ENCODE data around the gene MOSMO.
"Not testable (repeated sequence)": the region's sequence is repeated elsewhere in the genome, so short reads cannot be mapped to it uniquely, and the experiment has no call there.

Gene MOSMO

DNA sequence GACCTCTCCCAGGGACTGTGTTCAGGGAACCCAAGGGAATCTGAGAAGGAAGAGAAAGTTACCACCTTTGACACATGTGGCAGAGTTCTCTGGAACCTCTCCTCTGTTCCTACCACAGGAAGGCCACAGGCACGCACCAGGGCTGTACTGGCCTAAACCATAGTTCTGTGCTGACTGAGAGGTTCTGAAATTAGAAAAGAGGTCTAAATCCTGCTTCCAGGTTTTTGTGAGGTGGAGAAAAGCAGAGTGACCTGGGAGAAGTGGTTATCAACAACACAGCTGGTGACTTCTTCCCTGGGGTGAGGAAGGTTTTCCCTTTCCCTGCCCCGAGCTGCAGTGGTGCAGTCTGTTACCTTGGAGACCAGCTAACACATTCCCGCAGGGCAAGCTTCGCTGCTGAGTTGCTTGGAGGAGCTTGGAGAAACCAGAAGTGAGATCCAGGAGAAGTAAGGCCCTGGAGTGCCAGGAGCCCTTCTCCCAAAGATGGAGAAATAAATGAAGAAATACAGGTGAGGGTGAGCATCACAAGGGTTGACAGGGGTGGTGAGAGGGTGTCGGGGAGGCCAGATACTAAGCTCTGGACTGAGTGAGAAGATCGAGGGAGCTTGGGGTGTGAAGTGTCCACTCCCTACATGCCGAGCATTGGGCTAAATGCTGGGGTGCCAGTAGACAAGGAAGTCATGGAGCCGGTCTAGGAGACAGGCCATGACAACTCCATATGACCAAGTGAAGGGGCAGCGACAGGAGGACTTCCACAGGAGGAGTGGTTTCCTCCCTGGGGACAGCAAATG is 84.4 kb downstream of the MOSMO start, which contains the start of gene VWA3A:
TSS of gene VWA3A (plus strand) at position 399 of the 791 bp plus-strand sequence. CDS start at position 496, 97 bp downstream.
- no peak for DNase-seq (ENCODE audit: low read depth in 4 of 4, low spot score in 1 of 4)

GRCh38 chr16:22093331-22093730 is 85.4 kb downstream of the MOSMO start:
- DNase-seq (ENCODE audit: low read depth in 4 of 4, low spot score in 1 of 4) = no peak

DNA sequence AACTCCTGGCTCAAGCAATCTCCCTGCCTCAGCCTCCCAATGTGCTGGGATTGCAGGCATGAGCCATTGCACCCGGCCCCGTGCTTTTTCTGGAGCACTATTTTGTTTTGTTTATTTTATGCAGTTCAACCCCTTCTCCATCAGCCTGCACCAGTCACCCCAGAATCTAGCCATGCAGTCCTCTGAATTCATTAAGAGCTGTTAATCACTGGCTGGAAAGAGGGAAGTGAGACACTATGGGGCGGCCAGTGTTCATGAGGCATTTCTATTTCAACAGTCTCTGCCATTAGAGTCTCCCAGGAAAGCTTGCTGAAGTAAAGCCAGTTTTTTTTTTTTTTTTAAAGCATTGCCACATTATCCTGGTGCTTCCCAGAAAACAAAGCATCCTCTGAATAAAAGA is 86.1 kb downstream of the MOSMO start:
- no peak for DNase-seq (ENCODE audit: low read depth in 4 of 4, low spot score in 1 of 4)

DNA sequence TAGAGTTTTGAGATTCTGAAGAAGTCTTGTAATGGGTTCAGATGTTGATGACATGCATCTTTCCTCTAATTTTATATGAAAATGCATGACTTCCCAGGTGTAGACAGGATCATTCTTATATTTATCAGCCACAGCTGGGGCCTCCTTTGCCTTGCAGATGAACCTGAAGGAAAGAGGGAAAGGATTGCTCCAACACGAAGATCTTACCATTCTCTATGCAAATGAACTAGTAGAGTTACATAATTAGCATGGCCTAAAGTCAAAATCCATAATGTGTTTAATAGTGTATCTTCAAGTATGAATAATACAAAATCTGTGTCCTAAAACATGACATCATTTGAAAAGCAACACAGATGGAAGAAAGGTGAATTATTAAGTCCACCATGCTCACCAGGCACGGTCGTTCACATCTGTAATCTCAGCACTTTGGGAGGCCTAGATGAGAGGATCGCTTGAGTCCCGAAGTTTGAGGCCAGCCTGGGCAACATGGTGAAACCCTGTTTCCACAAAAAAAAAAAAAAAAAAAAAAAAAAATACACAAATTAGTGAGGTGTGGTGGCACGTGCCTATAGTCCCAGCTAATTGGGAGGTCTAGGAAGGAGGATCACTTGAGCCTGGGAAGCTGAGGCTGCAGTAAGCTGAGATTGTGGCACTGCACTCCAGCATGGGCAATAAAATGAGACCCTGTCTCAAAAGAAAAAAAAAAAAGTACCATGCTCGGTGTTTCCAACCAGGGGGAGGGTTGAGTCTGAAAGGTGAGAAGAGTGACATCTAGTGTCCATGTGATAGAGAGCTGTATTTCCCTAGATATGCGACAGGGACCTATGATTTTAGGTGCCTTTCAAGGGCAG is 90.7 kb downstream of the MOSMO start:
- no peak for DNase-seq (ENCODE audit: low read depth in 4 of 4, low spot score in 1 of 4)

DNA sequence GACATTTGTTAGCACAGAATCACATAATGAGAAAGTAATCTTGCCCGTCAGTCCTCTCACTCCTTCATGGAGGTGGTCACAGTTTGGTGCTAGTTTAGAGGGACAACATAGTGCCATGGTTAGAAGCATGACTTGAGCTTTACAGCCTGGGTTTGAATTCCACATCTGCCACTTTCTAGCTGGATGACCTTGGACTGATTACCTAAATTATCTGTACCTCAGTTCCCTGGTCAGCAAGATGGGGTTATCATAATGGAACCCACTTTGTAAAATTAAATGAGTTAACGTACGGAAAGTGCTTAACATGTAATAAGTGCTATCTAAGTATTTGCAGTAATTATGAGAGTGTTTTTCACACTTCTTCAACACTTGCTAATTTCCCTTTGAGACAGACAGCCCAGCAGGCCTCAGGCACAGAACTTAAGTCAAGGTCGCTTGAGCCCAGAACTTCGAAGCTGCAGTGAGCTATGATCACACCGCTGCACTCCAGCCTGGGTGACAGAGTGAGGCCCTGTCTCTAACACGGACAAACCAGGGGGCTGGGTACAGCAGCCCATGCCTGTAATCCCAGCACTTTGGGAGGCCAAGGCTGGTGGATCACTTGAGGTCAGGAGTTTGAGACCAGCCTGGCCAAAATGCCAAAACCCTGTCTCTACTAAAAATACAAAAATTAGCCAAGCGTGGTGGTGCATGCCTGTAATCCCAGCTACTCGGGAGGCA is 91.5 kb downstream of the MOSMO start:
- no peak for DNase-seq (ENCODE audit: low read depth in 4 of 4, low spot score in 1 of 4)

DNA sequence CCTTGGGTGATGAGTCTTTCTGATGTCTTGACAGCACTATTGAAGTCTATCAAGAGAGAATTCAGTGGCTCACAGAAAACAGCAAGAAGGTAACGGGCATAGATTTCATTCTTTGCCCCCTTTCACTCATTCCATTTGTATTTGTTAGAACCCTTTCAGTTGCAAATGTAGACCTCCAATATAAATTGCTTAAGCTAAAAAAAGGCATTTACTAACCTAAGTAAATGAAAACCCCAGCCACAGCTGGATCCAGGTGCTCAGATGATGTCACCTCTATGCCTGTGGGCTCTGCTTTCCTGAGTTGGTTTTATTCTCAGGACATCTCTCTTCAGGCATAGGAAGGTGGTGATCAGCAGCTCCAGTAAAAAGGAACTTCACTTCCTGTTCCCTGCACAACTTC is 95.5 kb downstream of the MOSMO start:
- no peak for DNase-seq (ENCODE audit: low read depth in 4 of 4, low spot score in 1 of 4)

DNA sequence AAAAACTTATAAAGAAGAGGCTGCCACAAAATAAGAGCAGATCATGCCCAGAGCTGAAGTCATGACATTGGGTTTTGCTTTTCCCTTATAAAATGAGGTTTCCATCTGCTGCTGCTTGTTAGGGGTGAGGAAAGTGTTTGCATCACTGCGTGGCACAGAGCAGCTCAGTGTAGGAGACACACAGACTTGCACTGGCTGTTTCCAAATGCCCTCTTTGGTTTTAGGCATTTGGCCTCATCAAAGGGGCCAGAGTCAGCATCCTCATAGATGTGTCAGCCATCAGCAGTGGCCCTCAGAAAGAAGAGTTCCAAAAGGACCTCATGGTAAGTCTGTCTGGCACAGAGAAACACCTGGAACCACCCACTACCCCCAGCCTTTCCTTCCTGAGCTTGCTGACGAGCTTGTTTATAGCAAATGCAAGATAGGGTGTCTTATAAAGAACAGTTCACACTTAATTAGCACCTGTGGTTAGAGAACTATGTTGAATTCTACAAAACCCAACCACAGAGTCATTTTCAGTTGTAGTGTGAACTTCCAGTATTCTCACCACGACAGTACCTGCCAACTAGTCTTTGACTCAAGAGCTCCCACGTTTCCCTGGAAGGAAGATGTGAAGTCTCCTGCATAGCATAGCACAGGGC is 101.5 kb downstream of the MOSMO start:
- no peak for DNase-seq (ENCODE audit: low read depth in 4 of 4, low spot score in 1 of 4)

GRCh38 chr16:22111629-22112028 is 103.7 kb downstream of the MOSMO start:
- not testable (repeated sequence) for DNase-seq (ENCODE audit: low read depth in 4 of 4, low spot score in 1 of 4)

- DNase-seq (ENCODE audit: low read depth in 4 of 4, low spot score in 1 of 4) = no peak
These were observed 108.3 kb downstream of the MOSMO start for GRCh38 chr16:22116095-22116700.

DNA sequence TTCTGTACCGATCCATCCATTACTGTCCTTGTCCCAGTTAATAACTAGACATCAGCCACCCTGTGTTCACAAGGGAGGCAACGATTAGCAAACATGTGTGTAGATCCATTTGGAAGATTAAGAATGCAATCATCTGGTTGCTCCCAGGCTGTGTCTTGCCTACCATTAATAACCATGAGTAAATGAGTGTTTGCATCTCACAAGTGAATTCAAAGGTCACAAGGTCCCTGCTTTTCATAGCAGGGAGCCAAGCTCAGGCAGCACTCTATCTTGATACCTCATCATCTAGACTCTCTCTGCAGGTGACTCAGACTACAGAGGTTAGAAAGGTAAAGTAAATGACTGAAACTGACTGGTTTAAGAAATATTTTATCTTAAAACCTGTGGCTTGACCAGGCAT is 109.7 kb downstream of the MOSMO start:
- no peak for DNase-seq (ENCODE audit: low read depth in 4 of 4, low spot score in 1 of 4)

GRCh38 chr16:22120440-22120839 is 112.5 kb downstream of the MOSMO start:
- DNase-seq (ENCODE audit: low read depth in 4 of 4, low spot score in 1 of 4) = no peak

DNA sequence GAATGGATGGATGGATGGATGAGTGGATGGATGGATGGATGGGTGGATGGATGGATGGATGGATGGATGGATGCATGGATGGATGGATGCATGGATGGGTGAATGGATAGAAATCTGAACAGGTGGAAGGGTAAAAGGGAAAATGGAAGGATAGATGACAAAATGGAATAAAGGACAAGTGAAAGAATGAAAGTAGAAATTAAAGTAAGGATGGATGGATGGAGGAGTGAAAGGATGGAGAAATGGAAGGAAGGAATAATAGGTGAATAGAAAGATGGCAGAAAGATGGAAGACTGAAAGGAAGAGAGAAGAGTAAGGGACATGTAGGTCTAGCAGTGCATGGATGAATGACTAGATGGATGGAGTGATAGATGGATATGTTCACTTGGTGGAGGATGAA is 114.3 kb downstream of the MOSMO start:
- no peak for DNase-seq (ENCODE audit: low read depth in 4 of 4, low spot score in 1 of 4)

GRCh38 chr16:22123146-22123545 is 115.2 kb downstream of the MOSMO start:
- no peak for DNase-seq (ENCODE audit: low read depth in 4 of 4, low spot score in 1 of 4)

DNA sequence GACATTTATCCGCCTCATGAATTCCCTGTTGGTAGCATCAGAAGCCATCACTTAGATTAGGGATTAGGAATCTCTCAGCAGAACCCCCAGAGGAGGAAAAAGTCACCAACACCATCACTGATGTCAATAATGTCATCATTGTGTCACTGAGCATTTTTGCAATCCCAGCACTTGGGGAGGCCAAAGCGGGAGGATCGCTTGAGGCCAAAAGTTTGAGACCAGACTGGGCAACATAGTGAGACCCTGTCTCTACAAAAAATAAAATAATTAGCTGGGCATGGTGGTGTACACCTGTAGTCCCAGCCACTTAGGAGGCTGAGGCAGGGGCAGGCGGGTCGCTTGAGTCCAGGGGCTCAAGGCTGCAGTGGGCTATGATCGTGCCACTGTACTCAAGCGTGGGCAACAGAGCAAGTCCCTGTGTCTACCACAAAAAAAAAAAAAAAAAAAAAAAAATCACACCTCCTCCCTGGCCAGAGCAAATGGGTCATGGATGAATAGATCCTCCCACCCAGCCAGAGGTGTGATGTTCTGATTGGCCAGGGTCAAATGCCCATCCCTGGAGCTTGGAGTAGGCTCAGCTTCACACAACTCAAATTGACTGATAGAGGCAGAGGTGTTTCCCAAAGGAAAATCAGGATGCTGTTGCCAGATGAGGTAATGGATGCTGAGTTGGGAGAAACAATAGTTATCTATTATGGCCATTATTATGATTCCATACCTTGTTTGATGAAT is 116.0 kb downstream of the MOSMO start:
- DNase-seq (ENCODE audit: low read depth in 4 of 4, low spot score in 1 of 4) = no peak

DNA sequence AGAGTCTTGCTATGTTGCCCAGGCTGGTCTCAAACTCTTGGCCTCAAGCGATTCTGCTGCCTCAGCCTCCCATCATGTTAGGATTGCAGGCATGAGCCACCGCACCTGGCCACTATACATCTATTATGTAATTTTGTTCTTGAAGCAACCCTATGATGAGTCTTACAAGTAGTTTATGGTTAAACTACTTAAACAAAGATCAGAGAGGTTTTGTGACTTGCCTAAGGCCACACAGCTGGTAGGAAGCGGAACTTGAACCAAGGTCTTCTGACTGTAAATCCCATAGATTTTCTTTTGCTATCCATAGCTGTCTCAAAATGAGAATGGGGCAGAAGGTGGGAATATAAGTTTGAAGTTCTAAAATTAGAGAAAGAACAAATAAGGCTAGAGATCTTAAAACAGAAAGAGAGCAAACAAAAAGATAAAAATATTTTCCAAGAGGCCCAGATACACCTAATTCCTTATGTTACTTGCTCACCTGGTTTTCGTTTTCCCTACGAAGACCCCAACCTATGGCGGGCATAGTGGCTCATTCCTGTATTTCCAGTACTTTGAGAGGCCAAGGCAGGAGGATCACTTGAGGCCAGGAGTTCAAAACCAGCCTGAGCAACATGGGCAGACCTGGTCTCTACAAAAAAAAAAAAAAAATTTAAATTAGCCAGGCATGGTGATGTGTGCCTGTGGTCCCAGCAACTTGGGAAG is 116.8 kb downstream of the MOSMO start:
- no peak for DNase-seq (ENCODE audit: low read depth in 4 of 4, low spot score in 1 of 4)

DNA sequence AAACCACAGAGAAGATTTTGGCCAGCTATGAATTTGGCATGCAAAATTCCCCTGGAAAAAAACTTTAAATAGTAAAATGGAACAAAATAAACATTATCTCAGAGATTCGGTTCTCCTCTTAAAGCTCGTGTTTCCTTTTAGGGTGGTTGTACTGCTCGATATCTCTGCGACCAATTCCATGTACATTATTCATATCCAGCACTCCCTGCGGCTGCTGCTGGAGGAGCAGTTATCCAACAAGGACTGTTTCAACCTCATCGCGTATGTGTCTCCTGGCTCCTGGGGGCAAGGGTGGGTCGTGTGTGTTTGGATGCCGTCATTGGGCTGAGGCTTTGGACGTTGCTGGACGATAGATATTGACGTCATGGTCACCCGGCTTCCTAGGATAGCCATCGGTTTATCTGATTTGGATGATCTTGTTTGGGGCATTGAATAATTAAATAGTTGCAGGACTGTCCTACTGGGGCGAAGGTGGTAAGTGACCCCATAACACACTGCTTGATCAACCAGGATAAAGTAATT is 118.2 kb downstream of the MOSMO start:
- DNase-seq (ENCODE audit: low read depth in 4 of 4, low spot score in 1 of 4) = no peak

- DNase-seq (ENCODE audit: low read depth in 4 of 4, low spot score in 1 of 4) = not testable (repeated sequence)
These were observed 120.6 kb downstream of the MOSMO start for GRCh38 chr16:22128537-22128936.

DNA sequence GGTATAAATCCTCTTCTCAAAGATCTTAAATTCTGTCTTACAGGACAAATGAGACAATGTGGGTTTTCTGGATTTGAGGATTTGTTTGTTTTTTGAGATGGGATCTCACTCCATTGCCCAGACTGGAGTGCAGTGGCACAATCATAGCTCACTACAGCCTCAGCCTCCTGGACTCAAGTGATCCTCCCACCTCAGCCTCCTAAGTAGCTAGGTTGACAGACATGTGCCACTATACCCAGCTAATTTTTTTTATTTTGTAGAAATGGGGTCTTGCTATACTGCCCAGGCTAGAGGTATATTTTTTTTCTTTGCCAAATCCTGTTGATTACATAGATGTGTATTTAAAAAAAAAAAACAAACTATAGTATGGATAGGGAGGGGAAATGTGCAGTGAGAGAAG is 122.6 kb downstream of the MOSMO start:
- DNase-seq (ENCODE audit: low read depth in 4 of 4, low spot score in 1 of 4) = no peak

GRCh38 chr16:22132801-22133200 is 124.9 kb downstream of the MOSMO start:
- no peak for DNase-seq (ENCODE audit: low read depth in 4 of 4, low spot score in 1 of 4)

All from stimulated activated CD4-positive, alpha-beta T cell treated with anti-CD3 and anti-CD28 coated beads, Interleukin-1b, Interleukin-23, amount 100 ng/mL, for 24 hours (primary cell).